IPS-18a (cell line): Measurements from ENCODE around the gene ADAM12.
"Not testable (repeated sequence)": the region's sequence is repeated elsewhere in the genome, so short reads cannot be mapped to it uniquely, and the experiment has no call there.

ENCODE experiments used
- H3K27ac ChIP-seq: one replicate; pipeline ENCODE4 v1.5.1; 2013; ENCODE audit warnings: low read length
- H3K27me3 ChIP-seq: one replicate; pipeline ENCODE4 v1.6.1; 2013; ENCODE audit warnings: mild to moderate bottlenecking, low read length; ENCODE audit not compliant: control insufficient read depth, insufficient read depth
- H3K36me3 ChIP-seq: one replicate; pipeline ENCODE4 v1.6.1; 2013; ENCODE audit warnings: low read depth, low read length; ENCODE audit not compliant: control insufficient read depth
- H3K4me1 ChIP-seq: one replicate; pipeline ENCODE4 v1.6.1; 2013; ENCODE audit warnings: low read depth, low read length; ENCODE audit not compliant: control insufficient read depth
- H3K4me3 ChIP-seq: one replicate; pipeline ENCODE4 v1.5.1; 2013; ENCODE audit warnings: low read length
- H3K9ac ChIP-seq: one replicate; pipeline ENCODE4 v1.6.1; 2013; ENCODE audit warnings: mild to moderate bottlenecking, low read length, moderate library complexity
- H3K9me3 ChIP-seq: one replicate; pipeline ENCODE4 v1.6.1; 2013; ENCODE audit warnings: low read depth, low read length; ENCODE audit not compliant: control insufficient read depth

ADAM12 gene

GRCh38 chr10:126175641-126176262, 212.5 kb downstream of the ADAM12 start:
- H3K27ac ChIP-seq, result peak overlapping the region; percentile 42
- peaks cover 37% of the 10 kb centered on the region for H3K4me1 ChIP-seq
- H3K9ac ChIP-seq, result no peak overlapping the region
- H3K9me3 ChIP-seq, result no peaks in the 10 kb centered on the region
- no peaks in the 10 kb centered on the region for H3K36me3 ChIP-seq
- H3K4me3 ChIP-seq, result no peak overlapping the region
- no peaks in the 10 kb centered on the region for H3K27me3 ChIP-seq

DNA sequence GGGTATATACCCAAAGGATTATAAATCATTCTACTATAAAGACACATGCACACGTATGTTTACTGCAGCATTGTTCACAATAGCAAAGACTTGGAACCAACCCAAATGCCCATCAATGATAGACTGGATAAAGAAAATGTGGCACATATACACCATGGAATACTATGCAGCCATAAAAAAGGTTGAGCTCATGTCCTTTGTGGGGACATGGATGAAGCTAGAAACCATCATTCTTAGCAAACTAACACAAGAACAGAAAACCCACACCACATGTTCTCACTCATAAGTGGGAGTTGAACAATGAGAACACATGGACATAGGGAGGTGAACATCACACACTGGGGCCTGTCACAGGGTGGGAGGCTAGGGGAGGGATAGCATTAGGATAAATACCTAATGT, 215.5 kb downstream of the ADAM12 start:
- H3K27ac ChIP-seq, H3K27me3 ChIP-seq, H3K9ac ChIP-seq, H3K4me3 ChIP-seq, H3K36me3 ChIP-seq, H3K9me3 ChIP-seq: not testable (repeated sequence)
- H3K4me1 ChIP-seq, result peaks cover 29% of the 10 kb centered on the region

DNA sequence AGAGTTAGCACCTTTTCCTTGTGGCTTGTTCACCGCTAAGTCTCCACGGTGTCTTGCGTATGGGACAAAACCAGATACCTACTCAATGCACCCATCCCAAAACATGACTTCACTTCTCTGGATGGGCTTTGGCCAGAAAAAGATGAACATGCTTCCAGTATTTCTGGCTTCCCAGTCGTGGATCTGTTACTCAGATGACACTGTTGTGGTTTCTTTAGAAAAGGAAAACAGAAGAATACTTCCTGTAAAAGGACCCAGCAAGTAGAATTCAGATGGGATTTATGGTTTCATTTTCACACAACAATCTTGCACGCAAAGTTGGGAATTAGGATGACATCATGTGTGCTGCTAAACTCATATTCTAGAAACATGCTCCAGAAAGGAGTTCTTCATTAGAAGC, 216.7 kb downstream of the ADAM12 start:
- H3K4me3 ChIP-seq, result no peak overlapping the region
- no peaks in the 10 kb centered on the region for H3K36me3 ChIP-seq
- peaks cover 17% of the 10 kb centered on the region for H3K4me1 ChIP-seq
- no peaks in the 10 kb centered on the region for H3K27me3 ChIP-seq
- H3K9ac ChIP-seq, result no peak overlapping the region
- no peak overlapping the region for H3K27ac ChIP-seq
- no peaks in the 10 kb centered on the region for H3K9me3 ChIP-seq

DNA sequence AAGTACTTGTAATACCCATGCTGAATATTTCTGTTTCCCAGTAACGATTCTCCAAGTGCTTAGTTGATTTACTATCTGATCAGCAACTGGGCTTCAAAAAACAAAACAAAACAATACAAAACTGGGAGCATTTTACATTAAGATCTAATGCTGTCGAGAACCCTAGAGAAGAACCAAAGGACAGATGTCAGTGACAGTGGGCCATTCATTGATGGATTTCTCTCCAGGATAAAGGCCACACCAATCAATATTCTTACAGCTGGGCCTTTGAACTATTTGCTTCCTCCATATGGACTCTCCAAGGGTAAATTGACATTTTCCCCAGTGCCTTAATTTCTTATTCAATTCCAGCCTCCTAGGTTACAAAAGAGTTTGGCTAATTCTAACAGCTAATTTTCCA, 217.5 kb downstream of the ADAM12 start:
- Histone ChIP-seq H3K36me3 (no peaks in the 10 kb centered on the region), H3K4me3 (no peak overlapping the region), H3K4me1 (peaks cover 10% of the 10 kb centered on the region), H3K9me3 (no peaks in the 10 kb centered on the region), H3K27me3 (no peaks in the 10 kb centered on the region), H3K27ac (no peak overlapping the region), H3K9ac (no peak overlapping the region)

- Histone ChIP-seq H3K36me3 (no peaks in the 10 kb centered on the region), H3K4me1 (peaks cover 5% of the 10 kb centered on the region), H3K9ac (no peak overlapping the region), H3K9me3 (no peaks in the 10 kb centered on the region), H3K4me3 (no peak overlapping the region), H3K27ac (no peak overlapping the region), H3K27me3 (no peaks in the 10 kb centered on the region)
Observed at GRCh38 chr10:126170371-126170770, 217.9 kb downstream of the ADAM12 start.

DNA sequence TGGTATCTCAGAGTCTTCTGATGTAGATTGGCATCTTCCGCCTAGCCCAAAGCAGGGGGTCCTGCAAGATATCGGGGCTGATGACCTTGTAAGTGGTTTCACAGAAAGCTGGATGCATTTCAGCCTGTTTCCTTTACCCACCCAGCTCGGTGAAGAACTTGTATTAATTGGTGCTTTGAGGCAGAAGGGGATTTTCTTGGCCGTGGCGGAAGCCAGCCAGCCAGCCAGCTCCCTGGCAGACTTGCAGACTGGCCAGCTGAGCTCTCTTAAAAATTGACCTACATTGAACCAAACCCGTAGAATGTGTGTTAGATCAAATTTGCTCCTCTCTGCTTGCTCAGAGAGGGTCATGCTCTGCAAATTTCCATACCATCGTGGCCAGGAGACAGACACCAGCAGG, 218.4 kb downstream of the ADAM12 start:
- no peak overlapping the region for H3K27ac ChIP-seq
- no peaks in the 10 kb centered on the region for H3K9me3 ChIP-seq
- no peak overlapping the region for H3K4me3 ChIP-seq
- H3K9ac ChIP-seq, result no peak overlapping the region
- no peaks in the 10 kb centered on the region for H3K36me3 ChIP-seq
- no peaks in the 10 kb centered on the region for H3K27me3 ChIP-seq
- peaks cover 4% of the 10 kb centered on the region for H3K4me1 ChIP-seq

GRCh38 chr10:126166797-126167196, 221.5 kb downstream of the ADAM12 start:
- Histone ChIP-seq H3K27me3 (no peaks in the 10 kb centered on the region), H3K9me3 (no peaks in the 10 kb centered on the region), H3K27ac (no peak overlapping the region), H3K36me3 (no peaks in the 10 kb centered on the region), H3K4me1 (peaks cover 4% of the 10 kb centered on the region), H3K4me3 (no peak overlapping the region), H3K9ac (no peak overlapping the region)

GRCh38 chr10:126165874-126166273, 222.4 kb downstream of the ADAM12 start:
- no peaks in the 10 kb centered on the region for H3K27me3 ChIP-seq
- no peaks in the 10 kb centered on the region for H3K9me3 ChIP-seq
- no peak overlapping the region for H3K9ac ChIP-seq
- peaks cover 4% of the 10 kb centered on the region for H3K4me1 ChIP-seq
- H3K27ac ChIP-seq, result no peak overlapping the region
- no peaks in the 10 kb centered on the region for H3K36me3 ChIP-seq
- no peak overlapping the region for H3K4me3 ChIP-seq

GRCh38 chr10:126163506-126163905, 224.8 kb downstream of the ADAM12 start:
- Histone ChIP-seq H3K4me3 (no peak overlapping the region), H3K4me1 (no peaks in the 10 kb centered on the region), H3K9me3 (no peaks in the 10 kb centered on the region), H3K27me3 (no peaks in the 10 kb centered on the region), H3K36me3 (no peaks in the 10 kb centered on the region), H3K9ac (no peak overlapping the region), H3K27ac (no peak overlapping the region)

GRCh38 chr10:126161691-126162090, 226.6 kb downstream of the ADAM12 start:
- Histone ChIP-seq H3K27me3 (no peaks in the 10 kb centered on the region), H3K4me1 (peaks cover 10% of the 10 kb centered on the region), H3K36me3 (no peaks in the 10 kb centered on the region), H3K4me3 (no peak overlapping the region), H3K27ac (no peak overlapping the region), H3K9ac (no peak overlapping the region), H3K9me3 (no peaks in the 10 kb centered on the region)

DNA sequence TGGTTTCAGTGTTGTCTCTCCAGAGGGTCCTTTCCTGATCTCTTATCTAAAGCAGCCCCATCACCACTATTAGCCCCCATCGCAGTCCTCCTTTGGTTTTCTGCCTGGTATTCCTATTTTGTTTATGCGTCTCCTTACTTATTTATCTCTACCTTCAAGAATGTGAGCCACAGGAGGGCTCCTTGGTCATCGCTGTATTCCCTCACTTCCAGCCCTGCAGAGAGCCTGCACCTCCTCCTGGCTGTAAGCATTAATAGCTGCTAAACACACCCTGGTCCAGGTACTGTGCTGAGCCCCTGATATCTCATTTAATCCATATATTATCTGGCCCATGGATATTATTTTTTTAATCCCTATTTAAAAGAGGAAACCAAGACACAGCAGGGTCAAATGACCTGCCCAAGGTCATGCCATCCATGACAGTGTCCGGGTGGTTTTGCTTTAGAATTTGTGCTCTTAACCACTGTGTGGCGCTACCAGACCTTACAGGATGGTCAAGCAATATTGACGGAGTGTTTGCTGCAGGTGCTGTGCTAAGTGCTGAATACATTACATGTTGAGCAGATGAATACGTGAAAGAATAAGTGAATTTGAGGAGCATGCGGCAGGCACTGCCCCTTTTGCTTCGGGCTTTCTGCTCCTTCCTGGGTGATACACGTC, 227.2 kb downstream of the ADAM12 start:
- Histone ChIP-seq H3K36me3 (no peaks in the 10 kb centered on the region), H3K9me3 (no peaks in the 10 kb centered on the region), H3K4me1 (peaks cover 11% of the 10 kb centered on the region), H3K9ac (no peak overlapping the region), H3K4me3 (no peak overlapping the region), H3K27me3 (no peaks in the 10 kb centered on the region), H3K27ac (no peak overlapping the region)

- Histone ChIP-seq H3K9me3 (no peaks in the 10 kb centered on the region), H3K36me3 (no peaks in the 10 kb centered on the region), H3K4me1 (peaks cover 16% of the 10 kb centered on the region), H3K27ac (no peak overlapping the region), H3K27me3 (no peaks in the 10 kb centered on the region), H3K9ac (no peak overlapping the region), H3K4me3 (no peak overlapping the region)
Observed at GRCh38 chr10:126160571-126160970, 227.7 kb downstream of the ADAM12 start.
